HepG2 (cell line): ENCODE measurements around the gene MRPL3. TPM values are rescaled to one million over a fixed set of nuclear protein-coding genes. Genes with fewer than 3 reads are reported as not detected.

Source experiments
- ATAD3A ChIP-seq: sonication (generic); formaldehyde crosslinking; IDR thresholded peaks from 2 replicates; pipeline ENCODE4 v1.4.0; 2020; ENCODE audit warnings: missing genetic modification reagents
- DPF2 ChIP-seq: sonication (generic); formaldehyde crosslinking; IDR thresholded peaks from 2 replicates; pipeline ENCODE4 v1.4.0; 2020; ENCODE audit warnings: mild to moderate bottlenecking, low read depth, missing genetic modification reagents, borderline replicate concordance
- EED ChIP-seq: sonication (generic); formaldehyde crosslinking; IDR thresholded peaks from 2 replicates; pipeline ENCODE4 v1.5.0; 2020; ENCODE audit warnings: mild to moderate bottlenecking, missing genetic modification reagents
- ETV5 ChIP-seq: IDR thresholded peaks from 2 replicates; pipeline ENCODE4 v1.6.1; 2018; ENCODE audit warnings: missing biosample characterization, missing genetic modification reagents, inconsistent platforms, borderline replicate concordance
- IKZF4 ChIP-seq: sonication (generic); formaldehyde crosslinking; IDR thresholded peaks from 2 replicates; pipeline ENCODE4 v1.5.1; 2020; ENCODE audit warnings: borderline replicate concordance, mild to moderate bottlenecking, low read depth, missing genetic modification reagents; ENCODE audit errors: not compliant biosample characterization
- MAFG ChIP-seq: sonication (generic); formaldehyde crosslinking; IDR thresholded peaks from 2 replicates; pipeline ENCODE4 v1.5.1; 2020; ENCODE audit warnings: mild to moderate bottlenecking, missing genetic modification reagents
- RFXAP ChIP-seq: sonication (generic); formaldehyde crosslinking; IDR thresholded peaks from 2 replicates; pipeline ENCODE4 v1.4.0; 2020; ENCODE audit warnings: missing genetic modification reagents, borderline replicate concordance
- SALL1 ChIP-seq: sonication (generic); formaldehyde crosslinking; IDR thresholded peaks from 2 replicates; pipeline ENCODE4 v1.8.0; 2022; ENCODE audit warnings: mild to moderate bottlenecking, missing genetic modification reagents
- SIX1 ChIP-seq: sonication (generic); formaldehyde crosslinking; IDR thresholded peaks from 2 replicates; pipeline ENCODE4 v1.4.0; 2020; ENCODE audit warnings: missing genetic modification reagents, borderline replicate concordance
- SMAD9 ChIP-seq: sonication (generic); formaldehyde crosslinking; IDR thresholded peaks from 2 replicates; pipeline ENCODE4 v1.5.1; 2020; ENCODE audit warnings: mild to moderate bottlenecking, missing genetic modification reagents
- TEAD2 ChIP-seq: sonication (generic); formaldehyde crosslinking; IDR thresholded peaks from 2 replicates; pipeline ENCODE4 v1.9.0; 2021; ENCODE audit warnings: missing genetic modification reagents
- TP53 ChIP-seq: sonication (generic); formaldehyde crosslinking; conservative IDR thresholded peaks from 2 replicates; pipeline ENCODE4 v1.4.0; 2020; ENCODE audit warnings: missing genetic modification reagents
- ZBTB42 ChIP-seq: sonication (generic); formaldehyde crosslinking; IDR thresholded peaks from 2 replicates; pipeline ENCODE4 v1.5.0; 2020; ENCODE audit warnings: mild to moderate bottlenecking, missing genetic modification reagents
- ZFX ChIP-seq: sonication (generic); formaldehyde crosslinking; IDR thresholded peaks from 2 replicates; pipeline ENCODE4 v1.4.0; 2020; ENCODE audit warnings: mild to moderate bottlenecking, low read depth, missing genetic modification reagents, moderate library complexity
- ZFY ChIP-seq: sonication (generic); formaldehyde crosslinking; IDR thresholded peaks from 2 replicates; pipeline ENCODE4 v1.4.0; 2020; ENCODE audit warnings: missing genetic modification reagents
- ZNF292 ChIP-seq: sonication (generic); formaldehyde crosslinking; IDR thresholded peaks from 2 replicates; pipeline ENCODE4 v1.8.1; 2022; ENCODE audit warnings: mild to moderate bottlenecking, low read depth, missing genetic modification reagents, borderline replicate concordance
- ZNF329 ChIP-seq: sonication (generic); formaldehyde crosslinking; IDR thresholded peaks from 2 replicates; pipeline ENCODE4 v1.9.0; 2021; ENCODE audit warnings: low read depth, mild to moderate bottlenecking, missing genetic modification reagents
- ZNF496 ChIP-seq: sonication (generic); formaldehyde crosslinking; IDR thresholded peaks from 2 replicates; pipeline ENCODE4 v1.8.1; 2023; ENCODE audit warnings: mild to moderate bottlenecking, moderate library complexity, missing genetic modification reagents; ENCODE audit not compliant: insufficient replicate concordance
- ZNF546 ChIP-seq: sonication (generic); formaldehyde crosslinking; conservative IDR thresholded peaks from 2 replicates; pipeline ENCODE4 v1.8.1; 2023; ENCODE audit warnings: mild to moderate bottlenecking, missing genetic modification reagents
- ZNF552 ChIP-seq: sonication (generic); formaldehyde crosslinking; IDR thresholded peaks from 2 replicates; pipeline ENCODE4 v1.9.0; 2022; ENCODE audit warnings: missing genetic modification reagents, mild to moderate bottlenecking, borderline replicate concordance
- ZNF746 ChIP-seq: sonication (generic); formaldehyde crosslinking; IDR thresholded peaks from 2 replicates; pipeline ENCODE4 v1.8.0; 2022; ENCODE audit warnings: mild to moderate bottlenecking, missing genetic modification reagents
- ZSCAN9 ChIP-seq: IDR thresholded peaks from 2 replicates; pipeline ENCODE4 v1.6.1; 2016; ENCODE audit warnings: borderline replicate concordance
- polyA plus RNA-seq, 8 experiments: library from polyadenylated mRNA; depleted of rRNA in 3 of 8; stranded (reverse) in 7 of 8; unstranded in 1 of 8; fragments of >200 nt; fragmentation: Illumina TruSeq in 4 of 8; extraction: Trizol in 4 of 8; gene quantifications; 2 replicates each; pipeline versions ENCODE4 v1.2.1 to v1.2.3, GENCODE V29; 2011 to 2016; ENCODE audit warnings: low read depth in 4 of 8, missing spikeins in 1 of 8, mixed read lengths in 1 of 8; ENCODE audit not compliant: insufficient read depth in 1 of 8
- total RNA-seq, 5 experiments: library from RNA; depleted of rRNA; stranded (reverse); fragments of >200 nt; fragmentation: Illumina TruSeq; extraction: Trizol; gene quantifications; 2 replicates each; pipeline ENCODE4 v1.2.3, GENCODE V29; 2016; ENCODE audit warnings: low read depth in 1 of 5
- TF ChIP-seq, protein P1 (sequence below), 2 experiments: sonication (generic) in 1 of 2; formaldehyde crosslinking in 1 of 2; IDR thresholded peaks; 2 replicates each; pipeline versions ENCODE4 v1.4.0 to v1.6.1; 2016 to 2020; ENCODE audit warnings: borderline replicate concordance in 1 of 2, low read depth in 1 of 2, mild to moderate bottlenecking in 1 of 2, missing genetic modification reagents in 1 of 2
- TF ChIP-seq, protein P2 (sequence below): sonication (generic); formaldehyde crosslinking; IDR thresholded peaks from 2 replicates; pipeline ENCODE4 v1.4.0; 2020; ENCODE audit warnings: missing genetic modification reagents
- TF ChIP-seq, protein P3 (sequence below): sonication (generic); IDR thresholded peaks from 2 replicates; pipeline ENCODE4 v1.6.1; 2016; ENCODE audit warnings: low read depth, borderline replicate concordance
- TF ChIP-seq, protein P4 (sequence below): sonication (generic); formaldehyde crosslinking; IDR thresholded peaks from 2 replicates; pipeline ENCODE4 v1.5.0; 2020; ENCODE audit warnings: missing genetic modification reagents, mild to moderate bottlenecking, borderline replicate concordance

The MRPL3 gene
- total and polyA plus RNA-seq, 2 of the 13 experiments (the other 11 are each of a cell fraction or from before 2014, with no cell fraction given): 114 to 172 TPM

DNA sequence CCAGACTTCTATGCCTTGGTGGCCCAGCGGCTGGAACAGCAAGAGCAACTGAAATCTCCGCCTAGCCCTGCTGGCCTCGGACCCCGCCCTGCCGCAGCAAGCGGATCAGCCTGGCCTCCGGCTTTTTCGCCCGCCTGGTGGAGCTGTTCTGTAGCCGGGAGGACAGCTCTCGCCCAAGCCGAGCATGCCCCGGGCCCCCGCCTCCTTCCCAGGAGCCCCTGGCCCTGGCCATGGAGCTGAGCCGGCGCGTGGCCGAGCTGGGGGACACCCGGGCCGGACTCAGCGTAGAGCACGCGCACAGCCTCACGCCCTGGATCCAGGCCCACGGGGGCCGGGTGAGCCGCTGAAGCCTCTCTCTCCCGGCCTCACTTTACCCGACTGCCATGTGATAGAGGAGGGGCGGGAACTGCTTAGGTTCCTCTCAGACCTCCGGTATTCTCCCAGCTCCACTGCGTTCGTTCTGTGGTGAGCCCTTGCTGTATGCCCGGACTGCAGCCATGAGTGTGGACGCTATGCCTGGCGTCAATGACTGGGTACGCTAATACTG is 24.1 kb upstream of the MRPL3 start (continued):
- TF ChIP-seq DPF2 (CRISPR knock-in tag): no peak
- TF ChIP-seq MAFG: no peak
- TF ChIP-seq, protein P1, sequence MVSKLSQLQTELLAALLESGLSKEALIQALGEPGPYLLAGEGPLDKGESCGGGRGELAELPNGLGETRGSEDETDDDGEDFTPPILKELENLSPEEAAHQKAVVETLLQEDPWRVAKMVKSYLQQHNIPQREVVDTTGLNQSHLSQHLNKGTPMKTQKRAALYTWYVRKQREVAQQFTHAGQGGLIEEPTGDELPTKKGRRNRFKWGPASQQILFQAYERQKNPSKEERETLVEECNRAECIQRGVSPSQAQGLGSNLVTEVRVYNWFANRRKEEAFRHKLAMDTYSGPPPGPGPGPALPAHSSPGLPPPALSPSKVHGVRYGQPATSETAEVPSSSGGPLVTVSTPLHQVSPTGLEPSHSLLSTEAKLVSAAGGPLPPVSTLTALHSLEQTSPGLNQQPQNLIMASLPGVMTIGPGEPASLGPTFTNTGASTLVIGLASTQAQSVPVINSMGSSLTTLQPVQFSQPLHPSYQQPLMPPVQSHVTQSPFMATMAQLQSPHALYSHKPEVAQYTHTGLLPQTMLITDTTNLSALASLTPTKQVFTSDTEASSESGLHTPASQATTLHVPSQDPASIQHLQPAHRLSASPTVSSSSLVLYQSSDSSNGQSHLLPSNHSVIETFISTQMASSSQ (IDR thresholded peaks at IDR 0.05; ENCODE audit: low read depth): no peak
- TF ChIP-seq, protein P1 (CRISPR knock-in tag; IDR thresholded peaks at IDR 0.05; ENCODE audit: borderline replicate concordance): no peak
- TF ChIP-seq RFXAP (CRISPR knock-in tag): no peak
- TF ChIP-seq SMAD9 (CRISPR knock-in tag): no peak
- TF ChIP-seq, protein P2, sequence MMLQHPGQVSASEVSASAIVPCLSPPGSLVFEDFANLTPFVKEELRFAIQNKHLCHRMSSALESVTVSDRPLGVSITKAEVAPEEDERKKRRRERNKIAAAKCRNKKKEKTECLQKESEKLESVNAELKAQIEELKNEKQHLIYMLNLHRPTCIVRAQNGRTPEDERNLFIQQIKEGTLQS (CRISPR knock-in tag): no peak
- no peak for TF ChIP-seq ZNF546 (CRISPR knock-in tag)
- no peak for TF ChIP-seq SIX1
- TF ChIP-seq ZNF552 (CRISPR knock-in tag): no peak
- peak; percentile 36; the same call in 1 of the 2 replicates for TF ChIP-seq ZFX
- no peak for TF ChIP-seq TEAD2
- TF ChIP-seq ZNF496 (CRISPR knock-in tag): no peak
- no peak for TF ChIP-seq ZNF292
- no peak for TF ChIP-seq IKZF4
- TF ChIP-seq ATAD3A: no peak
- TF ChIP-seq TP53 (CRISPR knock-in tag): no peak
- peak; percentile 35; the same call in 1 of the 2 replicates for TF ChIP-seq ZFY (CRISPR knock-in tag)
- TF ChIP-seq ZNF746: no peak
- TF ChIP-seq ZSCAN9: no peak
- TF ChIP-seq, protein P3, sequence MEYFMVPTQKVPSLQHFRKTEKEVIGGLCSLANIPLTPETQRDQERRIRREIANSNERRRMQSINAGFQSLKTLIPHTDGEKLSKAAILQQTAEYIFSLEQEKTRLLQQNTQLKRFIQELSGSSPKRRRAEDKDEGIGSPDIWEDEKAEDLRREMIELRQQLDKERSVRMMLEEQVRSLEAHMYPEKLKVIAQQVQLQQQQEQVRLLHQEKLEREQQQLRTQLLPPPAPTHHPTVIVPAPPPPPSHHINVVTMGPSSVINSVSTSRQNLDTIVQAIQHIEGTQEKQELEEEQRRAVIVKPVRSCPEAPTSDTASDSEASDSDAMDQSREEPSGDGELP: no peak
- no peak for TF ChIP-seq ETV5 (CRISPR knock-in tag)
- TF ChIP-seq EED (CRISPR knock-in tag): no peak
- TF ChIP-seq ZNF329 (CRISPR knock-in tag): 0 out of 2 replicates have a peak, but pooled peaks have one; percentile 24
- TF ChIP-seq, protein P4, sequence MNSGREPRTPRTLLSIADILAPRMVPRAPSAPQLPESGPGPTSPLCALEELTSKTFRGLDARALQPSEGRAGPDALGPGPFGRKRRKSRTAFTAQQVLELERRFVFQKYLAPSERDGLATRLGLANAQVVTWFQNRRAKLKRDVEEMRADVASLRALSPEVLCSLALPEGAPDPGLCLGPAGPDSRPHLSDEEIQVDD (CRISPR knock-in tag): no peak
- no peak for TF ChIP-seq SALL1 (CRISPR knock-in tag)
- TF ChIP-seq ZBTB42 (CRISPR knock-in tag): no peak
